K562 (cell line): Measurements from ENCODE around the gene TMEM131L.

Source experiments
- CTCF ChIP-seq, 3 experiments: IDR thresholded peaks in 2 of 3; conservative IDR thresholded peaks in 1 of 3; 2 replicates each; pipeline ENCODE4 v1.5.1; 2011 to 2012; ENCODE audit warnings: low read length in 3 of 3, mild to moderate bottlenecking in 3 of 3, control low read depth in 2 of 3, improper control_type of control experiment in 1 of 3, inconsistent platforms in 1 of 3, low read depth in 1 of 3, mixed read lengths in 1 of 3, moderate library complexity in 1 of 3; ENCODE audit not compliant: insufficient read depth in 2 of 3
- MXI1 ChIP-seq: IDR thresholded peaks from 2 replicates; pipeline ENCODE4 v1.6.1; 2011; ENCODE audit warnings: low read depth, mild to moderate bottlenecking, improper control_type of control experiment, low read length
- NBN ChIP-seq: fragments of 450-650 bp; IDR thresholded peaks from 2 replicates; pipeline ENCODE4 v1.6.1; 2016; ENCODE audit warnings: low read depth, mild to moderate bottlenecking
- POU5F1 ChIP-seq: fragments of 150-350 bp; IDR thresholded peaks from 2 replicates; pipeline ENCODE4 v1.6.1; 2014; ENCODE audit warnings: borderline replicate concordance, low read length, low read depth, mild to moderate bottlenecking; ENCODE audit not compliant: partially characterized antibody
- RAD21 ChIP-seq, 2 experiments: fragments of 250-450 bp in 1 of 2; fragments of 450-650 bp in 1 of 2; sonication (Bioruptor Pico) in 1 of 2; formaldehyde crosslinking in 1 of 2; IDR thresholded peaks in 1 of 2; conservative IDR thresholded peaks in 1 of 2; 2 replicates each; pipeline versions ENCODE4 v1.4.0 to v1.8.0; 2020 to 2022; ENCODE audit warnings: mild to moderate bottlenecking in 2 of 2, moderate library complexity in 1 of 2
- ZC3H8 ChIP-seq: fragments of 450-650 bp; IDR thresholded peaks from 2 replicates; pipeline ENCODE4 v1.6.1; 2017
- TF ChIP-seq, protein P1 (sequence below): fragments of 150-350 bp; IDR thresholded peaks from 2 replicates; pipeline ENCODE4 v1.6.1; 2014; ENCODE audit warnings: low read depth, mild to moderate bottlenecking, low read length, borderline replicate concordance

DNA sequence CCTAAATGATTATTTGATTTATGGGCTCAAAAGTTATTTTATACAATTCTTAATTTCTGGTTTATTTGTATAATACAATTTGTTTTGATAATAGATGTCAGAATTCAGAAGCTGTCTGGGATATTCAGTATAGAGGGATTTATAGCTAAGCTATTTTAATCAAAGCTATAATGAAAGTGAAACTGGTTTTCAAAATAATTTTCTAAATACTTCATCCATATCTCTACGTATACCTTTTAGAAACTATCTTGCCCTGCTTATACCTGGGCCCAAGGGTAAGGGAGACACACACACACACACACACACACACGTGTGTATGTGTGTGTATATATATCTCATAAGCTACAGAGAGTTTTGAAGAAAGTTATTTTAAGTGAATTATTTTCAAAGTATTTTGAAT, 2.9 kb downstream of the TMEM131L start:
- TF ChIP-seq CTCF (IDR thresholded peaks at IDR 0.05 in 2 of 3, conservative IDR thresholded peaks at IDR 0.05 in 1 of 3; ENCODE audit: insufficient read depth in 2 of 3, low read depth in 1 of 3, low read length in 3 of 3) (no peak), RAD21 (CRISPR knock-in tag; conservative IDR thresholded peaks at IDR 0.05 in 1 of 2, IDR thresholded peaks at IDR 0.05 in 1 of 2) (no peak), MXI1 (no peak), ZC3H8 (no peak), POU5F1 (no peak), NBN (no peak)
- TF ChIP-seq, protein P1, sequence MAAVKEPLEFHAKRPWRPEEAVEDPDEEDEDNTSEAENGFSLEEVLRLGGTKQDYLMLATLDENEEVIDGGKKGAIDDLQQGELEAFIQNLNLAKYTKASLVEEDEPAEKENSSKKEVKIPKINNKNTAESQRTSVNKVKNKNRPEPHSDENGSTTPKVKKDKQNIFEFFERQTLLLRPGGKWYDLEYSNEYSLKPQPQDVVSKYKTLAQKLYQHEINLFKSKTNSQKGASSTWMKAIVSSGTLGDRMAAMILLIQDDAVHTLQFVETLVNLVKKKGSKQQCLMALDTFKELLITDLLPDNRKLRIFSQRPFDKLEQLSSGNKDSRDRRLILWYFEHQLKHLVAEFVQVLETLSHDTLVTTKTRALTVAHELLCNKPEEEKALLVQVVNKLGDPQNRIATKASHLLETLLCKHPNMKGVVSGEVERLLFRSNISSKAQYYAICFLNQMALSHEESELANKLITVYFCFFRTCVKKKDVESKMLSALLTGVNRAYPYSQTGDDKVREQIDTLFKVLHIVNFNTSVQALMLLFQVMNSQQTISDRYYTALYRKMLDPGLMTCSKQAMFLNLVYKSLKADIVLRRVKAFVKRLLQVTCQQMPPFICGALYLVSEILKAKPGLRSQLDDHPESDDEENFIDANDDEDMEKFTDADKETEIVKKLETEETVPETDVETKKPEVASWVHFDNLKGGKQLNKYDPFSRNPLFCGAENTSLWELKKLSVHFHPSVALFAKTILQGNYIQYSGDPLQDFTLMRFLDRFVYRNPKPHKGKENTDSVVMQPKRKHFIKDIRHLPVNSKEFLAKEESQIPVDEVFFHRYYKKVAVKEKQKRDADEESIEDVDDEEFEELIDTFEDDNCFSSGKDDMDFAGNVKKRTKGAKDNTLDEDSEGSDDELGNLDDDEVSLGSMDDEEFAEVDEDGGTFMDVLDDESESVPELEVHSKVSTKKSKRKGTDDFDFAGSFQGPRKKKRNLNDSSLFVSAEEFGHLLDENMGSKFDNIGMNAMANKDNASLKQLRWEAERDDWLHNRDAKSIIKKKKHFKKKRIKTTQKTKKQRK, result no peak
